ENCODE results near the gene TNNT3.

Gene TNNT3

DNA sequence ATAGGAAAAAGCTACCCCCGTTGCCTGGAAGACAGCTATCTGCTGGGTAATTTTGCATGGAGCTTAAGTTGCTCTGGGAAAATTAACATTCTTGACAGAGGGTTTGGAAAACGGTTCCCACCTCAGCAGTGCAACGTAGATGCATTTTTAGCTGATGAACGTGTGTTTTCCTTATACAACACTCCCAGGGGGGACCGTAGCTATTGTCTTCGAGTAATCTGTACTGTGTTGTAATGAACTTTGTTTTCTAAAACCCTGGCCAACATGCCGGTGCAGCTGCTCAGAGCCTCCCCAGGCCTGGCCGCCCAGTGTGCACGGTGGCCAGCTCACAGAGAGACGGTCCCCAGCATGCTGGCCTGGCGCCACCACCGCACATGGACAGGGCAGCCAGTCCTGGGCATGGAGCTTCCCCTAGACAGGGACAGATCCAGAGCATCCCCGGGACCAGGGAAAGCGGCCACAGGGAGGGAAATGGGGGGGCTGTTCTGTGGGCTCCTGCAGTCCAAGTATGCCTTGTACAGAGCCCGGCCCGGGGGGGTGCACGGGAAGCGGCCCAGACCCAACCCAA, 2.2 kb downstream of the TNNT3 start:
- DNase-seq (ENCODE audit: low read depth in 4 of 4, low spot score in 1 of 4): no peak

DNA sequence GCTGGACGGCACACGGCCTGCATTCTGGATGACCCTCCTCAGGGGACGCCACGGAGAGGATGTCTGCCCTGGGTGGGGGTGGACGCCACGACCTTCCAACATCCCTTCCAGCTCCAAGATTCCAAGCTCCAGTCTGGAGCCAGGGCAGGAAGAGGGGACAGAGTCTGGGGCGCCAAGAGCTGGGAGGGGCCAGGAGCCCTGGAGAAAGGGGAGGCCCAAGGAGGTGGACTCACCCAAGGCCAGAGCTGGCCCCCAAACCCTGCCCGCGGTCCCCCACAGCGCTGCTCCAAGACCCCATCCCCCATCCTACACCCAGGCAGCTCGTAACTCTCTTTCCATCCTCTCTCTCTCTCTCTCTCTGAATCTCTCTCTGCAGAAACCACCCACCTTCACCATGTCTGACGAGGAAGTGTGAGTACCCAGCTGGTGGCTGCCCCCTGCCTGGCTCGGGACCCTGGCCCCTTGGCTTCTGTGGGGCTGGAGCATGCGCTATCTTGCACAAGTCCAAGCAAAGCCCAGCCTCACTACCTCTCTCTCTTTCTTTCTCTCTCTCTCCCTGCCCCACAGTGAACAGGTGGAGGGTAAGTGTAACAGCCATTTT, 3.1 kb downstream of the TNNT3 start:
- no peak for DNase-seq (ENCODE audit: low read depth in 4 of 4, low spot score in 1 of 4)

DNA sequence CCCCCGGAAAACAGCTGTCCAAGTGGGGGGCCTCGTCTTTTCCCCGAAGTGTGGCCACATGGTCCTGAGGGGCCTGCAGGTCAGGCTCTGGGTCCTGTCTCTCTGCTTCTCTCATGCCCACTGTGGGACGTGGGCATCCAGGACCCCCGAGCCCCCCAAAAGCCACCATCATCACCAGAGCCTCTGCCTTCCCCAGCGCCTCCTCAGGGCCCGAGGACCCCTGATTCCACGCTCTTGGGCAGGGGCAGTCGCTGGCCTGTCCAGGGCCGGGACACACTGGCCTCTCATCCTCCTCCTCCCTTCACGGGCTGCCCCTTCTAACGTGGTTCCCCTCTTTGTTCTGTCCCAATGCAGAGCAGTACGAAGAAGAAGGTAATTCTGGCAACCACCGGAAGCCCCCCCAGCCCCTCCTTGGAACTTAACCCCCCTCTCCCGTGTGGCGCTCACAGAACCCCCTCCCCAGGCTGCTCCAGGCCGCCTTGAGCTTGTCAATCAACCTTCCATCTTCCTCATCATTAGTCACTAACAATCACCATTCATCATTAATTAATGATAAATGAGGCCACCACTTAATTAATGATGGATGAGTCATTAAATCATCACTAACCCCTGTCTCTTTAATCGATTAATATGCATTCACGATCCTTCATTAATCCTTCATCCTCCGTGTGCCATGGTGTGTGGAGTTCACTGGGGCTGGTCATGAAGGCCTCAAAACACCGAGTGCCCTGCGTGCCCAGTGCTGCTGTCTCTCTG, 3.9 kb downstream of the TNNT3 start:
- no peak for DNase-seq (ENCODE audit: low read depth in 4 of 4, low spot score in 1 of 4)

DNA sequence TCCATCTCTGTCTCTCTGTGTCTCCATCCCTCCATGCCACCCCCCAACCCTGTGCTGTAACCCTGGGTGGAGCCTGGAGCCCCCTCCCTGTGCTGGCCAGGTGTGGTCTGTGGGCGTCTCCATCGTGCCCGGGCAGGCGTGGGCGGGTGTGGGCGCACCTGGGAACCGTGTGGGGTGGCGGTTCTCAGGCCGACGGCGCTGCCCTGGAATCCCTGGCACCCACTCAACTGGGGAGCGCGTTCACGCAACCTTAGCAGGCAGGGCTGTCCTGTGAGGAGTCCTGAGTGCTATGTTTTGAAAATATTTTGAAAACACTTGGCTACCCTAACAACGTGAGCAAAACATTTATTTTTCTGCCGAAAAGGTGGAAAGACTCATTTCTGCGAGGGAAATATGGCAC, 4.7 kb downstream of the TNNT3 start:
- DNase-seq (ENCODE audit: low read depth in 4 of 4, low spot score in 1 of 4): no peak

DNA sequence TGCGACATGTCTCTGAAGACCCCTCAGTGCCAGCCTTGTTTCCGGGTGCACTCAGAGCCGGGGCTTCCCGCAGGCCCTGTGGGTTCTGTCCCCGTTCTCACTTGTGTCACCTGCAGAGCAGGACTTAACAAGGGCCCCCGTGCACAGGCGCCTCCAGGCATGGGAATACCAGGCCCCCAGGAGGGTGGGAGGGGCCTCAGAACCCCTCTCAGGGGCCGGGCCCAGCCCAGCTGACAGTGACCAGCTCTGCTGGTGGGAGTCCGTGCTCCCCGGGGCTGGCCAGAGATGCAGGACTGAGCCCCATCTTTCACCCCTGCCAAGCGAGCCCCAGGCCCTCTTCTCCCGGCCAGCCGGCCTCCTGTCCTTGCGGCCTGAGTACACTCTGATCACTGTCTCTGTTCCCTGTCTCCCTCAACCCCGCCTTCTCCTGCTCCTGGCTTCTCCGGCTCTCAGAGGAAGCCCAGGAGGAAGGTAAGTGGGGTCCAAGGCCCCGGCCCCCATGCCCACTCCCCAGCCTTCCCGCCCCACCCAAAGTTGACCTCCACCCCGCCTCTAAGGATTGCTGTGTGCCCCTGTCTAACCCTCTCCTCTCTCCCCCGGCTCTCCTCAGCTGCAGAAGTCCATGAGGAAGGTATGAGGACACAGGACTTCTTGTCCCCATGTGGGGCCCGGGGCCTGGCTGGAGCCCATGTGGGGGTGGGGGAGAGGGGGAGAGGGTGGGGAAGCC, 5.3 kb downstream of the TNNT3 start:
- DNase-seq (ENCODE audit: low read depth in 4 of 4, low spot score in 1 of 4): no peak

DNA sequence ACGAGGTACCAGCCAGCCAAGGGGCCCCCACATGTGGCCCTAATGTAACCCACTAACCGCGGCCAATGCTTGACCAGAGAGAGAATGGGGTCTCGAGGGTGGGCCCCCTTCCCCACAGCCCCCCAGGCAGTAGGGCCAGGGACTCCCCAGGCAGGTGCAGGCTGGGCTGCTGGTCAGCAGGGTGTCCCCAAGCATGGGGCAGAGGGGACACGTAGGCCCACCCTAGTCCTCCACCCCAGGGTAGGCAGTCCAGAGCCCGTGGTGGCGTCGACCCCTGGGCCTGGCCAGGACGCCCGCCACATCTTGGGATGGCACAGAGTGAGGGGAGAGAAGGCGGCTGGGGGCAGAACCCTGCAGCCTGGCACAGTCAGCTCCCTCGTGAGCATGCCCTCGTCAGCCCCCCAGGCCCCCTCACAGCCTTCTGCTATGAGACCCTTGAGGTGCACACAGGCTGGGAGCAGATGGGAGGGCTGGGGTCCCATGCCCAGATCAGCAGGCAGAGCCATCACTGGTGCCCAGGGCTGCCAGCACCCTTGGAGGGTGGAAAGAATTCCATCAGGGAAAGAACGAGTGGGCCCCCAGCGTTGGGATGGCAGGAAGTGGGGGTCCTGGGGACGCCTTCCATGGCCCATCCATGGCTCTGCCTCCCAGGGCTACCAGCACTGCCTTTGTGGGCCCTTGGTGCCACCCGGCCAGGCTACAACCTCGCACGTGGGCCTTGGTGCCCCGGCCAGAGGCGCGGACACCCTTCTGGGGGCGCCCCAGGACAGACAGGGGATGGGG, 6.1 kb downstream of the TNNT3 start:
- no peak for DNase-seq (ENCODE audit: low read depth in 4 of 4, low spot score in 1 of 4)

DNA sequence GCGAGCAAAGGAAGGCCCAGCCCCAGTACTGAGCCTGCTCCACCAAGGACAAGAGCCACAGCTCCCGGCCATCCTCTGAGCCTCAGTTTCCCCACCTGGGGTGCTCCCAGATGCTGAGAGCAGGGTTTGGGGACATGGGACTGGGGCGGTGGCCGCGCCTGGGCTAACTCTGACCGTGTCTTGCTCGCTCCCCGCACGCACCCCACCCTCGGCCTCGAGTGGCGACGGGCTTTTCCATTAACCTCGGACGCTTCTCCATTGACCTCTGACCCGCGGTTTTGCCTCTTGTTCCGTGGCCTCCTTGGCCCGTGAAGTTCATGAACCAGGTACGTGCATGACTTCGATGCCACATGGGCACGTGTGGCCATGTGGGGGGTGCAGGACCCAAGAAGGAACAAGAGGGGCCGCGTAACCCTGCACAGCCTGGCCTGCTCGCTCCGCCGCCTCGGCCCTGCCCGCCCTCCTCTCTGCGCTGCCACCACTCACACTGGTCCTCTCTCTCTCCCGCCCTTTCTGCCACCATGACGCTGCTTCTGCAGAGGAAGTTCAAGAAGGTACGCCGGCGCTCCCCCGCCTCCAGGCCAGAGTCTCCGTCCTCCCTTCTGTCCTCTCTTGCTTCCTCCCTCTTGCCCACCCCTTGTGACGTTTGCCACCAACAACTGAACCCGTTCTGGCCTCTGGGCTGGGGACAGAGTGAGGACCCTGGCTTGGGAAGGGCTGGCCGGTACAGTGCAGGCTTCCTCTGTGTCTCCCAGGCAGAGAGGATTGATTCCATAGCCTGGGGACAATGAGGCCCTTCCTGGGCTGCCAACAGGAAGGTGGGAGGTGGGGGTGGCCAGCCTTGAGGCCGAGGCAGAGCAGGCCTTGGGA, 6.9 kb downstream of the TNNT3 start:
- no peak for DNase-seq (ENCODE audit: low read depth in 4 of 4, low spot score in 1 of 4)

DNA sequence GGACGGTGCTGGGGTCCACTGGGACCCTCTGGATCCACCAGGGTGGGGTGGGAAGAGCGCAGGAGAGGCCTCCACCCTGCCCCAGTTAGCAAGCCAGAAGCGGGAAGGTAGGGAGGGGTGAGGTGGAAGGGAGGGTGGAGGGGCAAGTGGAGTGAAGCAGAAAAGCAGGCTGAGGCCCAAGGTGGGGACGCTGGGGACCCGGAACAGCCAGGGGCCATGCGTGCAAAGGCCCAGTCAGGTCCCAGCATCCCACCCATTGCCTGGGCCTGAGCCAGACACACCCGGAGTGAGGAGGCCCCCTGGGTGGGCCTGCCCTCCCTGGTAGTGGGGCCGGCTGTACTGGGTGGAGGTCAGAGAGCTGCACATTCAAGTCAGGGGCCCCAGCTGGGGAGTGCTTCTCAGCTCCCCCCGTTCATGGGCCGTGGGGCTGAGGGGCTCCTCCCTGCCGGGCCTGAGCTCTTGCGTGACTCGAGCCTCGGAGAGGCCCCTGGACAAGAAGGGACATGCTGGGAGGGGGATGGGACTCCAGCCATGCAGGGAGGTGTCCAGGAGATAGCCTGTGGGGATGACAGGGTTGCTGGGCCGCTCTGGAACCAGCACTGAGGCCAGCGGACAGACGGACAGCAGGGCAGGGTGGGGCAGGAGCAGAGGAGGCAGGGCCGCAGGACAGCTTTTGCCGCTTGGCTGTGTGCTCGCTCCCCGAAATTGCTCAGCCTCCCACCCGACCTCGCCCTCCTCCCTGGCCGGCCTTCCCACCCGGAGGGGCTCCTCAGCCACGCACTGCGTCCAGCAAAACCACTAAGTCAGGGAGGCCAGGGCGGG, 7.7 kb downstream of the TNNT3 start:
- DNase-seq (ENCODE audit: low read depth in 4 of 4, low spot score in 1 of 4): no peak

DNA sequence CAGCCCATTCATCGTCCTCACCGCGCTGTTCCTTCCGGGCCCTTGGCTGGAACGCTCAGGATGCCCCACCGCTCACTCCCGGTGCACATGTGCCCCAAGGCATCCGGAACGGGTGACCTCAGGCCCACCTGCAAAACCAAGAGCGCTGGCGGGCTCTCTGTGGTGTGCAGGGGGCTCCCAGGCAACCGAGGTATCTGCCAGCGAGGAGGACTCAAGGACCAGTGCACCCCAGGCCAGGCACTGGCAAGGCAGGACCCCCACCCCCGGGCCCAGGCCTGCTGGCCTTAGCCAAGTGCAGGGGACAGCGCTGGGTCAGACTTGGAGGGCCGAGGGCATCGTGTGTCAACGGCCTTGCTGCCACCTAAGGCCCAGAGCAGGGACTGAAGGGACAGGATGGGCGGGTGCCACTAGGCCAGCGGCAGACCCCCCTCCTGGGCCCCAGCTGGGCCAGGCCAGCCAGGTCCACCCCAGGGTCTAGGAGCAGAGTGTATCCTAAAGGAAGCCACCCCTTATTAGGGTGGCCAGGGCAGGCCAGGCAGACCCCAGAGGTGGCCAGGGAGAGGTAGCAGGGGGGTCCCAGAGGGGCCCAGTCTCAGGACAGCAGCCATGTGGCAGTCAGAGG, 8.5 kb downstream of the TNNT3 start:
- no peak for DNase-seq (ENCODE audit: low read depth in 4 of 4, low spot score in 1 of 4)

DNA sequence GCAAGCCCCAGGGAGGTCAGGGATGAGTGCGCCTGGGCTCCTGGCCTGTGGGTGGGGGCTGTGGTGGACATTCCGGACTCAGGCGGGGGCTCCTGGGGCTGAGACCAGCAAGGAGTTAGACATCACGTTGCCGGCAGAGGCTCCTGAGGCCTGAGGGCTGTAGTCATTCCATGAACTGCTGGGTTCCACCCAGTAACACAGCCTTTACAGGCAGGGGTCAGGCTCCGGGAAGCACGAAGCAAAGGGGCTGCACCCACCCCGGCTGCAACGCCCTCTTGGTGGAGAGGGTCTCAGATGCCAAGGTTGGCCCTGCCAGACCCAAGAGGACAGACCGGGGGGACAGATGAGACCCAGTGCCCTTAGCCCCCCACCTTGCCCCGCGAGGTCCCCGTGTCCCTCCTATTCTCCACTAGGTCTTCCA, 9.0 kb downstream of the TNNT3 start:
- DNase-seq (ENCODE audit: low read depth in 4 of 4, low spot score in 1 of 4): no peak

DNA sequence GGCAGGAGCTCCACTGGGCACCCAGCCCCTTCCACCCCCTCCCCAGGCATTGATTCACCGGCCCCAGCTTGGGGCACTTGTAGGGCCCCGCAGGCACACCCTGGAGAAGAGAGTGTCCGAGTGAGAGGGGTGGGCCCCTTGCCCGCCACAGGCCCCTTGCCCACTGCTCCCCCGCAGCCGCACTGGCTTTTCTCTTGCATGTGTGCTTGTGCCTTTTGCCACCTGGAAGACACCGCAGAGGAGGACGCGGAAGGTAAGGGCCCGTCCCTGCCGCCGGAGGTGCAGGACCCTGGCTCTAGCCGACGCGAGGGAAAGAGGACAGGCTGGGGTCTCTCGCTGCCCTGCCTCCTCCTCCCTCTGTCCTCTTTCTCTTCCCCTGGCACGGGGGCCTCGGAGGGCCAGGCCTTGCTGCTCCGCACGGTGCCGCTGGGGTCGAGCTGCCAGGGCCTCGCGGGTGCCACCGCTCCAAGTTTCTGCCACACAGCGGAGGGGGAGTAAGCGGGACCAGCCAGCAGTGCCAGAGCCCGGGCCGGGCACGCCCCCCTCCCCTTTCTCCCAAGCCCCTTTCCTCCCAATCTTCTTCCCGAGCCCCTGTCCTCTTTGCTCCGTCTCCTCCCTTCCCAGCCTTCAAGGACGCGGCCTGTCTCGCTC, 9.5 kb downstream of the TNNT3 start:
- no peak for DNase-seq (ENCODE audit: low read depth in 4 of 4, low spot score in 1 of 4)

DNA sequence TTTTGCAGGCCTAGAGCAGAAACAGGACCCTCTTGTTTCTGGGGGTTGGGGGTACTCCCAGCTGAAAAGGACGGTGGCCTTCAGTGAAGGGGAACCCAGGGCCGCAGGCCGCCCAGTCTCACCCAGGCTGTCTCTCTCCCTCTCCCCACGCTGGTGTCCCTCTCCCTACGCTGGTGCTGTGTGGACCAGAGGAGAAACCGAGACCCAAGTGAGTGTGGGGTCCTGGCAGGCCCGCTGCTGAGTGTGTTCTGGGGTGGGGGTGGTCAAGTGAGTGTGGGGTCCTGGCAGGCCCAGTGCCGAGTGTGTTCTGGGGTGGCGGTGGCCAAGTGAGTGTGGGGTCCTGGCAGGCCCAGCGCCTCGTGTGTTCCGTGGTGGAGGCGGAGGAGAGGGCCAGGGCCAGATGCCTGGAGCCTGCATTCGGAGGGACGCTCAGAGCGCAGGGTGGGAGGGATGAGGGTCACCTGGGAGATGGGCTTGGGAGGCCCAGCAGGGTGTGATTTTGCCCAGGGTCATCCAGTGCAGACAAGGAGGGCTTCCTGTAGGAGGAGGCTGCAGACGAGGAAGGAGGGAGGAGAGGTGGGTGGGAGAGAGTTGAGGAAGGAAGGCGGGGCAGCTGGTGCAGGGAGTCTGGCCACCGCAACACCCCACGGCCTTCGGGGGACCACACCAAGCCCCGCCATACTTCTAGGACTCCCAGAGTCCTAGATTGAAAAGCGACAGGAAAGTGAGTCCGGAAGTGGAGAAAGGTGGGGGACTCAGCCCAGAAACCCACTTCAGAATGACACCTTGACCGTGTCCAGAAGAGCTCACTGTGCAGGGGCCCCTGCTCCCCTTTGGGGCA, 10.3 kb downstream of the TNNT3 start:
- no peak for DNase-seq (ENCODE audit: low read depth in 4 of 4, low spot score in 1 of 4)

DNA sequence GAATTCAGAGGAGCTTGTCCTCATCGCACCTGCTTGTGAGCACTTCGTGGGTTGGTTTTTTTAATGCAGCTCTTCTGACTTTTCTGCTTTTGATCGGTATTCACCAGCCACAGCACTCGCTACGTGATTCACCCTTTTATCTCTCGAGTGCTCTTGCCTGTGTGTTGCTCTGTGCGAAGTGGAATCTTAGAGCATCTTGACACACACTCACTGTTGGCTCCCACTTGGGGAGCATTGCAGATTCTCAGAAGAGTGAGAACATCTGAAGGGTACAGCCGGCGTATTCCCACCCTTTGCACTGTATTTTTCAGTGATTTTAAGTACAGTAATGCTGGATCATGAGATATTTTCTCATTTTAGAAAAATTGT, 10.9 kb downstream of the TNNT3 start:
- DNase-seq (ENCODE audit: low read depth in 4 of 4, low spot score in 1 of 4): no peak

DNA sequence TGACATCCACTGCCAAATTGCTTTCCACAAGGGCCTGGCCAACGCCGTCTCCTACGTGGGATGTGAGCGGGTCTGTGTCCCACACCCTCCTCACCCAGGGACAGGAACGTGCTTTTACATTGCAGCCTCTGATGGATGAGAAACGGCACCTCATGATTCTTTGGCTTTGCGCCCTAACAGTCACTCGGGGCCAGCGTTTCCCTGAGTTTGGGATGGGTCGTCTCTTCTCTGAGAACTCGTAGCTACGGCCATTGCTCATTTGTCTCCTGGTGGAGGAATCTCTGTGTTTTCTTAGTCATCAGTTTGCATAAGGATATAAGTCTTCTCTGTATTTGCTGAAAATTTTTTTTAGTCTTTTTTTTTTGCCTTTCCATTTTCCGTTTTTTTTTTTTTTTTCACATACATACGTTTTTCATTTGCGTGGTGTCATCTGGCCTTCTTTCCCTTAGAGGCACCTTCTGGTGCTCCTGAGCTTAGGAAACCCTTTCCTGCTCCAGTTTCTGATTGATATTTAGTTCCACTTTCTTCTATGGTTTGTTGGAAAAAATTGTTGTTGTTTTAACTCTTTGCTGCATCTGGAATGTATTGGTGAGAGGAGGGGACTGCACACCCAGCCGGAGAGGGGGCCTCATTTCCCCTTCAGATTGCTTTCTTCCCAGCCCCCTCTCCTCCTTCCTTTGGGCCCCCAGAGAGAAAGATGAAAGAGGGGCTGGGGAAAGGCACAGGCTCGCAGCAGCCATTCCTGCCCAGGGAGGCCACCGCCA, 12.0 kb downstream of the TNNT3 start:
- DNase-seq (ENCODE audit: low read depth in 4 of 4, low spot score in 1 of 4): no peak

DNA sequence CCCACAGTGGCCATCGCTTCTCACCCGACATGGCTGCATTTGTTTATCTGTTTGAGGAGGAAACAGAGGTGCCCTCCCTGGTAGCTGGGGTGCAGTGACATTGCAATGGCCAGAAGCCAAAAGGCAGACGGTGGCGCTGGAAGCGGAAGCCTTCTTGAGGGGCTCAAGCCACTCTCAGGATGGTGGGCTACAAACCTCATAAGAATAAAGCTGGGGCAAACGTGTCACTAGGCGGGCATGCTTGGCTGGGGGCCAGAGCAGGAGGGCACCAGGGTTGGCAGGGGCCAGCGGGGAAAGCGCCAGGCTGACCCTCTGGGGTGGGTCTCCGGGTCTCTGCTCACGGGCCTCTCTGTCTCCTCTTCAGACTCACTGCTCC, 12.6 kb downstream of the TNNT3 start:
- no peak for DNase-seq (ENCODE audit: low read depth in 4 of 4, low spot score in 1 of 4)

DNA sequence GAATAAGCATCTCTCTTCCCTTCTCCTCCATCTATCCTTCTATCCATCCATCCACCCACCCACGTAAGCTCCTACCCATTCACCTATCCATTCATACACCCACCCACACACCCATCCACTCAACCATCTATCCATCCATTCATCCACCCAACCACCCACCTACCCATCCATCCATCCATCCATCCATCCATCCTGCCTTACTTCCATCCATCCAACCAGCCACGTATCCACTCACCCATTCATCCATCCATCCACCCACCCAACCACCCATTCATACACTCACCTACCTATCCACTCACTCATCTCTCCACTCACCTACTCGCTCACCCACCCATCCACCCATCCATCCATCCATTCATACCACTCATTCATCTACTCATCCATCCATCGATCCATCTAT, 13.2 kb downstream of the TNNT3 start:
- no peak for DNase-seq (ENCODE audit: low read depth in 4 of 4, low spot score in 1 of 4)

All from stimulated activated CD4-positive, alpha-beta T cell treated with anti-CD3 and anti-CD28 coated beads, Interleukin-1b, Interleukin-23, amount 100 ng/mL, for 24 hours (primary cell).